Measurements from ENCODE around the gene LPXN. TPM values are rescaled to one million over a fixed set of nuclear protein-coding genes. Genes with fewer than 3 reads are reported as not detected.
"Not testable (repeated sequence)": the region's sequence is repeated elsewhere in the genome, so short reads cannot be mapped to it uniquely, and the experiment has no call there.

The LPXN gene
- total RNA-seq, 1 donor from 2014 or later, result 284 TPM

- ChIA-PET POLR2A (interaction anchor here (0.6 to 6.2 kb wide), 39 partner anchors 9 to 1153 kb away, joined by 3 to 63 read pairs (median 5); partner anchors contain the start of genes FAM111A, FAM111B, MPEG1 and OSBP), CTCF (interaction anchor here (1.1 to 4.0 kb wide), 5 partner anchors 10 to 558 kb away, joined by 4 to 30 read pairs (median 9); no protein-coding TSS in a partner anchor)
- Mint-ChIP-seq H3K27me3 (no peaks in the 10 kb centered on the region), H3K4me1 (peaks cover 79% of the 10 kb centered on the region), H3K27ac (peak overlapping the region; percentile 100), H3K4me3 (peak overlapping the region; percentile 96), H3K36me3 (ENCODE audit: low read depth) (peaks cover 53% of the 10 kb centered on the region), H3K9me3 (no peaks in the 10 kb centered on the region)
- intact Hi-C loops (cut with micrococcal nuclease), result loop anchor here (1.0 to 5.0 kb wide), 16 partner anchors 52 to 1252 kb away; partner anchors contain the start of genes CLP1, FAM111A, MED19 and PATL1
- ATAC-seq (ENCODE audit: low read depth), result peak; percentile 26
- TF ChIP-seq, protein P1, sequence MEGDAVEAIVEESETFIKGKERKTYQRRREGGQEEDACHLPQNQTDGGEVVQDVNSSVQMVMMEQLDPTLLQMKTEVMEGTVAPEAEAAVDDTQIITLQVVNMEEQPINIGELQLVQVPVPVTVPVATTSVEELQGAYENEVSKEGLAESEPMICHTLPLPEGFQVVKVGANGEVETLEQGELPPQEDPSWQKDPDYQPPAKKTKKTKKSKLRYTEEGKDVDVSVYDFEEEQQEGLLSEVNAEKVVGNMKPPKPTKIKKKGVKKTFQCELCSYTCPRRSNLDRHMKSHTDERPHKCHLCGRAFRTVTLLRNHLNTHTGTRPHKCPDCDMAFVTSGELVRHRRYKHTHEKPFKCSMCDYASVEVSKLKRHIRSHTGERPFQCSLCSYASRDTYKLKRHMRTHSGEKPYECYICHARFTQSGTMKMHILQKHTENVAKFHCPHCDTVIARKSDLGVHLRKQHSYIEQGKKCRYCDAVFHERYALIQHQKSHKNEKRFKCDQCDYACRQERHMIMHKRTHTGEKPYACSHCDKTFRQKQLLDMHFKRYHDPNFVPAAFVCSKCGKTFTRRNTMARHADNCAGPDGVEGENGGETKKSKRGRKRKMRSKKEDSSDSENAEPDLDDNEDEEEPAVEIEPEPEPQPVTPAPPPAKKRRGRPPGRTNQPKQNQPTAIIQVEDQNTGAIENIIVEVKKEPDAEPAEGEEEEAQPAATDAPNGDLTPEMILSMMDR (IDR thresholded peaks at IDR 0.05), result no peak
- DNase-seq, result peak; percentile 77
Measured at GRCh38 chr11:58577555-58578135, 2.0 kb upstream of the LPXN start.

DNA sequence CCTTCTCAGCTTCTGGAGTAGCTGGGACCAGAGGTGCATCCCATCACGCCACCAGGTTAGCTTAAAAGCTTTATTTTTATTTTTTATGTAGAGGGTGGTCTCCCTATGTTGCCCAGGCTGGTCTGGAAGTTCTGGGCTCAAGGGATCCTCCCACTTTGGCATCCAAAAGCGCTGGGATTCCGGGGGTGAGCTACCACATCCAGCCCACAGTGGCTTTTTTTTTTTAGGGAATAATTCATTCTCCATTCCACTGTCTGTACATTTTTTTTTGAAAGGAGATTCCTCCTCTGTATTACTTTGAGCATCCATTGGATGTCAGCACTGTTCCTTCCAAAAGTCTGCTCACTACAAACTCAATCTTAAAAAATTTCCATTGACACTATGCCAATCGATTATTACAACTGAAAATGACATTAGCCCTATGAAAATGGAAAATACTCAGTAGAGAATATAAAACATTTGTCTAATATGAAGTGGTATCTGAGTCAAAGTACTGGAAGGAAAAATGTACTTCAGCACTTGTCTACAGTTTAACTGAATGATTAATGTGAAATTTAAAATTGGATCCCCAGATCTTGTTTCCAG is 1.3 kb upstream of the LPXN start:
- H3K4me3 Mint-ChIP-seq, result peak overlapping the region; percentile 96
- peak overlapping the region; percentile 100 for H3K27ac Mint-ChIP-seq
- POLR2A ChIA-PET, result interaction anchor here (0.8 to 6.2 kb wide), 33 partner anchors 9 to 1152 kb away, joined by 3 to 63 read pairs (median 7); partner anchors contain the start of genes FAM111A, FAM111B, MPEG1 and OSBP
- no peak for DNase-seq
- TF ChIP-seq, protein P1 (IDR thresholded peaks at IDR 0.05), result no peak
- ATAC-seq (ENCODE audit: low read depth), result no peak
- H3K36me3 Mint-ChIP-seq (ENCODE audit: low read depth), result peaks cover 54% of the 10 kb centered on the region
- intact Hi-C loops (cut with micrococcal nuclease), result loop anchor here (1.0 to 5.0 kb wide), 8 partner anchors 52 to 1230 kb away; partner anchors contain the start of gene UBE2L6
- H3K27me3 Mint-ChIP-seq, result no peaks in the 10 kb centered on the region
- H3K4me1 Mint-ChIP-seq, result peaks cover 76% of the 10 kb centered on the region
- no peaks in the 10 kb centered on the region for H3K9me3 Mint-ChIP-seq
- CTCF ChIA-PET, result interaction anchor here (0.7 to 4.0 kb wide), 8 partner anchors 9 to 581 kb away, joined by 3 to 30 read pairs (median 4); no protein-coding TSS in a partner anchor

DNA sequence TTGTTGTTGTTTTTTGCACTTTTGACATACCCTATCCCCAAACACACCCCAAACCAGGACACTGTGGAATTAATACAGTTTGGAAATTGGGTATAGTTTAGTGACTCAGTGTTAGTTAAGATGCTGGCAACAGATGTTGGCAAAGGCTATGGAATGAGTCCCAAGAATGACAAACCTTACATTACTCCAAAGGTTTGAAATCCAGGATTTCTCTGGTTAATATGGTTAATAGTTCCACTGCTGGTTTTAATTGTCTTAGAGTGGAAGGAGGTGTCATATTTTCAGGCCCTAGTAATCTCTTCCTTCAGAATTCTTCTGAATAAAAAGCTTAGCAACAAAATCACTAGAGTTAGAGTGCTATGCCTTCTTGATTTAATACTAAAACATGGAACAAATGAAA is 775 bp downstream of the LPXN start:
- ChIA-PET POLR2A (interaction anchor here (0.6 to 6.2 kb wide), 5 partner anchors 32 to 573 kb away, joined by 3 to 35 read pairs (median 3); no protein-coding TSS in a partner anchor), CTCF (interaction anchor here (4.0 kb wide), 1 partner anchor 7 kb away, joined by 30 read pairs; no protein-coding TSS in a partner anchor)
- H3K27ac Mint-ChIP-seq, result peak overlapping the region; percentile 100
- no peak for ATAC-seq (ENCODE audit: low read depth)
- no peaks in the 10 kb centered on the region for H3K27me3 Mint-ChIP-seq
- H3K4me1 Mint-ChIP-seq, result peaks cover 65% of the 10 kb centered on the region
- intact Hi-C loops (cut with micrococcal nuclease), result loop anchor here (5.0 kb wide), 5 partner anchors 707 to 1228 kb away; partner anchors contain the start of gene UBE2L6
- no peaks in the 10 kb centered on the region for H3K9me3 Mint-ChIP-seq
- peaks cover 57% of the 10 kb centered on the region for H3K36me3 Mint-ChIP-seq (ENCODE audit: low read depth)
- no peak for DNase-seq
- TF ChIP-seq, protein P1 (IDR thresholded peaks at IDR 0.05), result no peak
- H3K4me3 Mint-ChIP-seq, result peak overlapping the region; percentile 96

- no peak for DNase-seq
- no peaks in the 10 kb centered on the region for H3K9me3 Mint-ChIP-seq
- H3K27ac Mint-ChIP-seq, result peak overlapping the region; percentile 100
- peaks cover 62% of the 10 kb centered on the region for H3K36me3 Mint-ChIP-seq (ENCODE audit: low read depth)
- peaks cover 67% of the 10 kb centered on the region for H3K4me1 Mint-ChIP-seq
- peak overlapping the region; percentile 96 for H3K4me3 Mint-ChIP-seq
- no peaks in the 10 kb centered on the region for H3K27me3 Mint-ChIP-seq
- ChIA-PET POLR2A (interaction anchor here (0.6 to 6.2 kb wide), 21 partner anchors 9 to 1061 kb away, joined by 3 to 35 read pairs (median 4); partner anchors contain the start of gene OSBP), CTCF (interaction anchor here (1.0 to 1.1 kb wide), 2 partner anchors 56 to 585 kb away, joined by 4 to 5 read pairs; no protein-coding TSS in a partner anchor)
- intact Hi-C loops (cut with micrococcal nuclease), result no loop called here
- peak; percentile 35 for ATAC-seq (ENCODE audit: low read depth)
- TF ChIP-seq, protein P1 (IDR thresholded peaks at IDR 0.05), result no peak
Measured at GRCh38 chr11:58573451-58574104, 2.1 kb downstream of the LPXN start.

GRCh38 chr11:58572906-58573305 is 2.8 kb downstream of the LPXN start:
- H3K9me3 Mint-ChIP-seq, result not testable (repeated sequence)

More at GRCh38 chr11:58572906-58573305, 2.8 kb downstream of the LPXN start:
- Mint-ChIP-seq H3K4me3 (peak overlapping the region; percentile 96), H3K36me3 (ENCODE audit: low read depth) (peaks cover 62% of the 10 kb centered on the region), H3K4me1 (peaks cover 71% of the 10 kb centered on the region), H3K27ac (peak overlapping the region; percentile 100)
- DNase-seq; intact Hi-C loops (cut with micrococcal nuclease); ATAC-seq (ENCODE audit: low read depth); H3K27me3 Mint-ChIP-seq: not testable (repeated sequence)
- ChIA-PET POLR2A (interaction anchor here (0.6 to 6.2 kb wide), 20 partner anchors 9 to 1060 kb away, joined by 3 to 35 read pairs (median 4); no protein-coding TSS in a partner anchor), CTCF (interaction anchor here (1.0 to 1.1 kb wide), 2 partner anchors 57 to 585 kb away, joined by 4 to 5 read pairs; no protein-coding TSS in a partner anchor)
